HG02763 (cell line): Measurements from ENCODE around the gene LRRC52.

Experiments used
- ATAC-seq: cut with Tn5 transposase; IDR thresholded peaks from one replicate; pipeline ENCODE4 v1.9.1; 2021; ENCODE audit warnings: mild to moderate bottlenecking, moderate library complexity; ENCODE audit not compliant: unreplicated experiment

Gene LRRC52

DNA sequence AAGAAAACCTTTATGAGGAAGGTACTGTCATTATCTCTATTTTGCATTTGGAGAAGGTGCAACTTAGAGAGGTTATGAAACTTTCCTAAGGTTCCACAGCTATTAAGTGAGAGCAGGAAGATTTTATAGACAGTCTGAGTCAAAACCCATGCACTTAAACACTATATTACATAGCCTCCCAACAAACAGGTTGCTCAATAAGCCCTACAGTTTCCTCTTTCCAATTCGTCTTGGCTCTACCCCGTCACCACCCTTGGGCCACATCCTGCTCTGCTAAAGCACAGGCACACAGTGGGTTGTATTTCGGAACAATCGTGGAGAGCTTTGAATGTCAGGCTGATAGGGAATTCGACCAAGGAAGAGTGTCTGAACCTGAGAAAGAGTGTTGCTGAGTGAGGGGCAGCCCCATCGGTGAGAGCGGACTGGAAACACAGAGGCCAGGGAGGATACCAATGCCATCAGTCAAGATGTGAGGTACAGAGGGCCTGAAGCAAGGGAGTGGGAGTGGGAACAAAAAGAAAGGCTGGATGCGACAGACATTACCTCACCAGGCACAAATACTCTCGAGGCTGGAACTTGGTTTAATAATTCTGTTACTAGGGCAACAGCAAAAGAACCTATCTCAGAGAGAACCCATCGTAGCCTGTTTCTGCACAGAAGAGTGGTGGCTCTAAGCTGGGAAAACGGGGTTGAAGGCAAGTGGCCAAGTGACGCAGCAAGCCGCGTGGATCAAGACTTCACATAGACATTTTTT, 6.3 kb upstream of the LRRC52 start:
- no peak for ATAC-seq

DNA sequence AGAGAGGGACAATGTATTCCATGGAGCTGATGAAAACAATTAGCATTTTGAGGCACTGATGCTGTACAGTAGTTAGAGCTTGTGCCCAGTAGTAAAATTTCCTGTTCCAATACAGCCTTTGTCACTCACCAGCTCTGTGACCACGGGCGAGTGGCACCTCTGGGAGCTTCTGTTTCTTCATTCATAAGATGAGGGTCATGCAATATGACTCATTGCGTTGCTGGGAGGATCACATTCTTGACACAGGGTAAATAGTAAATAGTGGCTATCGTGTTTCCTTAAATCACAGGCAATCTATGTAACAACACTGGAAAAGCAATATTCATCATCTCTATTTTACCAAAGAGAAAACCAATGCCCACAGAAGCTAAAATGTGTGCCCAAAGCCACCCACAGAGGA, 4.5 kb upstream of the LRRC52 start:
- no peak for ATAC-seq

DNA sequence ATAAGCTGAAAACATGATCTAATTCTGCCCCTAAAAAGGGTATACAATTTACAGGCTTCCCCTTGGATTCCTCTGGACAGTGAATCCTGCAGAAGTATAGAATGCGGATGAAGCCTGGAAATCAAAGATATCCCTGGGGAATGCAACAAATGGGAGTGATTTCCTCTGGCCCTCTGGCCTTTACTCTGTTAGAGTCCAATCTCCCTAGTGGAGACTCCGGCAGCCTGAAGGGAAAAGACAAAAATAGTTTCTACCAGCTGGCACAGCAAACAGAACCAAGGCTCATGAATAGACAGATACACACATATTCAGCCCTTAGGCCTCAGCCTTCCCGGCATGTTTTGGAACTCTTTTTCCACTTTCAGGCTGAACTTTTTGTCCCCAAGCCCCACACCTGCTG, 3.9 kb upstream of the LRRC52 start:
- no peak for ATAC-seq

GRCh38 chr1:165542015-165542631, 1.7 kb upstream of the LRRC52 start:
- ATAC-seq, result no peak

DNA sequence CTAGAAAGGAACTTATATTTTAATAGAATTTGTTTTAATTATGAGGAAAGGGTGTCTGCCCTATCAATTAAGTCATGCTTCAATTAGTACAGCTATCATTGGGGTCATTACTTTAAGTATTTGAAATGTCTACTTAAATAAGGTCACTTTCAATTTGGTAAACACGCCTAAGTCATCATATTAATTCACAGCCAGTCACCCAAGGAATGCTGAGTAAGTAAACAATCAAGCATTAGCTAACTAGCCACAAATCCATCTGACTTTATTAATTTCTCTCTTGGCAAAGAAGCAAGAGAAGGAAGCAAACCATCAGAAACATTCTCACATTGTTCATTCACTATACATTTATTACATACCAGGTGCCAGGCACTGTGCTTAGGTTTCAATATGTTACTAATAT, 1.2 kb upstream of the LRRC52 start:
- ATAC-seq, result no peak

- ATAC-seq, result no peak
Measured at GRCh38 chr1:165544996-165545395, 1.2 kb downstream of the LRRC52 start.

DNA sequence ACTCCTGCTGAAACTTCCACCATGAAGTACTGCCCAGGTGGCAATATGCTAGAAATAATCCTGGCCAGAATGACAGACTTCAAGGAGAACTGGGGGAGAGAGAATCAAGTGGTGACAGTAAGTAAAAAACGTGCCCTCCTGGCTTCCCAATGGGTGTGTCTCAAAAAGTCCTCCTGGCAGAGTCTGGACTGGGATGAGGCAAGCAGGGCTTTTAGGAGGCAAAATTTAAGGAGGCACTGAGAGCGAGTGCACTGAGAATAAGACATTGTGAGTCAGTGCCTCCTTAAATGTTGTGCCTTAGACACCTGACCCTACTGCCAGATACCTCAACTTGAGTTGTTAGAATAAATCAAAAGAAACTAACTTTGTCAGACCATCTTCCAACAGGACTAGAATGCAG, 2.2 kb downstream of the LRRC52 start:
- no peak for ATAC-seq

DNA sequence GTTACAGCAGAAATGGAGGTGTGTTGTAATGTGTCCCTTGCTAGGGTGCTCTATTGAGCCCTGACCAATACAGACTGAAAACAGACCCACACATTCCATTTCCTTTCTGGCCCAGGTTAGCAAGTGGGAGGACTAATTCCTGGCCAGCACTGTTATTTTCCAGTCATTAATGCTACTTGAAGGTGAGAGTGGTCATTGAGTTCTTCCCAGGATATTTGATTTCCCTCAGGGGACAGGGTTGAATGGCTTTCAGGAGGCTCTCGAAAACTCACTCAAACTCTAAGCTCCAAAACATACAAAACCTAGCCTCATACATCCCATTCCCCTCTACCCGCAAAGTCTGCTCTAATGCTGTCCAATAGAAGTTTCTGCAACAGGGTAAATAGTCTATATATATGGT, 6.2 kb downstream of the LRRC52 start:
- ATAC-seq, result no peak

GRCh38 chr1:165551469-165551868, 7.7 kb downstream of the LRRC52 start:
- ATAC-seq, result no peak

DNA sequence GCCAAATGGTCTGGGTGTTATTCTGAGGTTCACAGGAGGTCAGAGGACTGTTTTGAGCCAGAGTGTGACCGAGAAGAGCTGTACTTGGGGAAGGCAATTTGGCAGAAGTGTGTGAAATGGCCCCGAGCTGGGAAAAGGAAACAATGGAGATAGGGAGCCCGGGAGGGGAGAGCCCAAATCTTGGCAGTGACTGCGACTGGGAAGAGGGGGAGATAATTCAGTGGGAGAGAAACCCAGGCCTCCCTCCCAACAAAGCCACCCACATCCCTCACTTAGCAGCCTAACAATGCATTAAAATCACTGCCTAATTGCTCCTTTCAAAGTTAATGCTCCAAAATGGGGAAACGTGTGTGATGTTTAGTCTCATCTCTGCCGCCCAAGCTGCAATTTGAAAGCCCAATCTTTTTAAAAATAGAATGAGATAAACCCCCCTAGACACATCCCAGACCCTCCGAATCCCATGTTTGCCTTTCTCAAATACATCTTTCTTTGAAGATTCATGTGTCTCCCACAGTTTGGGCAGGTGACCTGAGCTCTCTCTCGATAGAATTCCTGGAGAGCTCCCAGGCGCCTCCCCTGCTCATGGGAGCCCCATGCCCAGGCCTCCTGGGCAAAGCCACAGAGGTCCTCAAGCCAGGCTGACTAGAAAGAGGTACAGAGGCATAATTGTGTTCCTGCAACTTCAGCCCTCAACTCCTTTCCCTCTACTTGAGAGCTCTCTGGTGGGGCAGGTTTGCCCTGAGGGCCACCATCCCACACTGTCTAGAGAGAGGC, 17.3 kb downstream of the LRRC52 start:
- no peak for ATAC-seq

GRCh38 chr1:165562571-165562970, 18.8 kb downstream of the LRRC52 start:
- no peak for ATAC-seq

- ATAC-seq, result no peak
Measured at GRCh38 chr1:165563551-165563950, 19.8 kb downstream of the LRRC52 start.

DNA sequence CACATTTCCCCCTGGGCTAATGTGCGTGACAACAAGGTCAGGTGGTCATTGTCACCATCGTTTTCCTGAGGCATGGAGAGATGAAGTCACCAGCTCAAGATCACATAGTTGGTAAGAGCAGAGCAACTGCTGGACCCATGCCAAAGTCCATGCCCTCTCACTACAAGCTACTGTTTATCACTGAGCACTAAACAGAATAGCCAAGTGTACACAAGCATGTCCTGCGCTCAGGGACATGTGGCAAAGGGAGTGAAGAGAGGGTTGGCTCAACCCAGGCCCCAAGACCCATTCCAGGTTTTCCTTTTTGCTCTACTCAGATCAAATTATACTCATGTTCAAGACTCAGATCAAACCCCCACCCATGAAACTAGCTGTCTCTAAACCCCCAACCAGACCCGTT, 20.8 kb downstream of the LRRC52 start:
- ATAC-seq, result no peak

DNA sequence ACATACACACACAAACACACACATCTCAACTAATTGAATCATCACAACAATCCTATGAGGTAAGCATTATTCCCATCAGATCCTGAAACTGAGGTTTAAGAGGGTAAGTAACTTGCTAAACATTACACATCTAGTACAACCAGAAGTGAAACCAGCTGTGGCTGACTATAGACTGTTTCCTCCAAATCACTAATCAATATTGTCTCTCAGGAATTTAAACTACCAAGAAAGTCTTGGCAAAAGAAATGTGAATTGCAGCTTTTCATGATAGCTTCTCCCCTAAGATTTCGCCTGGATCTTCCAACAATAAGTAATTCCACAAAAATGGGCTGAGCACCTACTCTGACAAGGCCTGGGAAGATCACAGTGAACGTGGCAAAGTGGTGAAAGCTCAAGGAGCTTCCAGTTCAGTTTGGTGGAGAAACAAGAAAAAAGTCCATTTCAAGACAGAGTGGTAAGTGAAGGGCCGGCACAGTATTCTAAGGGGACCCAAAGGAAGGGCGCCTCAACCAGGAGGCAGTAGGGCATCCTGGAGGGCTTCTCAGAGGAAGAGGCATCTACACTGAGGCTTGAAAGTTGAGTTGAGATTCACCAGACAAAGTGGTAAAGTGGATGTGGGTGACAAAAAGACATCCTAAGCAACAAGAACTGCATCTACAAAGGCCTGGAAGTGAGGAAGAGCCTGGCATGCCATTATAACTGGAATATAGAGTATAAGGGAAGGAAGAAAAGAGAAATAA, 22.1 kb downstream of the LRRC52 start:
- no peak for ATAC-seq

- ATAC-seq, result no peak
Measured at GRCh38 chr1:165570078-165570477, 26.3 kb downstream of the LRRC52 start.

DNA sequence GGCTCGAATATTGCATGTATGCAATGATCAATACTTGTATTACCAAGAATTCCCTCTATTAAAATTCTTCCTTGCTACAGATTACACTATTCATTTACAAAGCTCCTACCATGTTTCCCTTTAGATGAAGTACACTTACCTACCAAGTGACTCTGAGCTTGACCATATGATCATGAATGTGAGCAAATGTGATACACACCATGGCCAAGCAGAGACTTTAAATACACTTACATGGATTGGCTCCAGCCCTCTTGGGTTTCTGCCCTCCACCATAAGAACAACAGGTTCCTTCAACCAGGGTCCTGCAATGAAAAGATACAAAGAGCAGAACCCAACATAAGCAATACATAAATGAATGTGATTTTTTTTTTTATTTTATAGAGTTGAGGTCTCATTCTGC, 30.0 kb downstream of the LRRC52 start:
- no peak for ATAC-seq

DNA sequence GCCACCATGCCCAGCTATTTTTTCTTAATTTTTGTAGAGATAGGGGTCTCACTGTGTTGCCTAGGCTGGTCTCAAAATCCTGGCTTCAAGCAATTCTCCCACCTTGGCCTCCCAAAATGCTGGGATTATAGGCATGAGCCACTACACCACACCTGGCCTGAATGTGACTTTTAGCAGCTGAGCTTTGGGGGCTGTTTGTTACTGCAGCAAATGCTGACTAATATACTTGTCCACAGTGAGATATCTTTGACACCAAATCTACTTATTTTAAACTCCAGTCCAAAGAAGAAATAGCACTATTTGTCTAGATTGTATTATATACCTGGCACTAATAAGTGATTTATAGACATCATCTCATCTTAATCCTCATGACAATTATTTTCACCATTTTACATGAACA, 30.5 kb downstream of the LRRC52 start:
- ATAC-seq, result no peak

GRCh38 chr1:165575468-165576099, 31.8 kb downstream of the LRRC52 start:
- no peak for ATAC-seq

- ATAC-seq, result no peak
Measured at GRCh38 chr1:165576536-165576935, 32.7 kb downstream of the LRRC52 start.

- ATAC-seq, result no peak
Measured at GRCh38 chr1:165577707-165578106, 33.9 kb downstream of the LRRC52 start.
